Nephron progenitor cell (in vitro differentiated cells): ENCODE results near the gene GABRR2.
A peak's percentile ranks its signal among the peaks of the same experiment; 100 is the strongest.

Experiments
- DNase-seq: peaks from one replicate; pipeline ENCODE4 v3.0.0; 2021
- H3K27ac Mint-ChIP-seq: 2 replicates; pipeline ENCODE4 v1.8.0; 2021; ENCODE audit warnings: mild to moderate bottlenecking, moderate library complexity, mixed read lengths
- H3K27me3 Mint-ChIP-seq: 2 replicates; pipeline ENCODE4 v1.8.0; 2021; ENCODE audit warnings: mild to moderate bottlenecking, low read depth, mixed read lengths; ENCODE audit not compliant: poor library complexity
- H3K36me3 Mint-ChIP-seq: 2 replicates; pipeline ENCODE4 v1.8.0; 2021; ENCODE audit warnings: low read depth, mixed read lengths
- H3K4me1 Mint-ChIP-seq: 2 replicates; pipeline ENCODE4 v1.8.0; 2021; ENCODE audit warnings: mixed read lengths
- H3K4me3 Mint-ChIP-seq: 2 replicates; pipeline ENCODE4 v1.8.0; 2021; ENCODE audit warnings: mild to moderate bottlenecking, moderate library complexity, mixed read lengths
- H3K9me3 Mint-ChIP-seq: 2 replicates; pipeline ENCODE4 v1.8.0; 2021; ENCODE audit warnings: mild to moderate bottlenecking, moderate library complexity, mixed read lengths
- CTCF ChIP-seq: fragments of 200-600 bp; sonication (generic); IDR thresholded peaks from 2 replicates; pipeline ENCODE4 v1.5.0; 2021; ENCODE audit warnings: antibody characterized with exemption

GABRR2 gene

DNA sequence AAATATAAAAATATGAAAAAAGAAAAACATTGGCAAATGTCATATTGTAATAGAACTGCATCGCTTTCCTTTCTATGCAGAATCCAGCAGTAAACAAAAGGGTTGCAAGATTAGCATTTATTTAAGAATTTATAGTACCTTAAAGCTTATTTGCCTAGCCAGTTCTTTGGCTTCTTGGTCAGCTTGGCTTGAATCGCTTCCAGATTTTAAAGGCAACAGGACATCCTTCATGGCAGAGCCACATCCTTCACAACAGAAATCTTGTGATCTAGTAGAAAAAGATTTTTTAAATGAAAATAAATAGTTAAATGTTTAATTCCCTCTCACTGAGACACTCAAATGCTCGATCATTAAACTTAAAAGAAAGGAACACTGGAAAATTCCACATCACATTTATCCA lies 20.1 kb upstream of the GABRR2 start:
- DNase-seq: no peak
- no peaks in the 10 kb centered on the region for H3K9me3 Mint-ChIP-seq
- no peak for TF ChIP-seq CTCF
- H3K4me1 Mint-ChIP-seq: no peaks in the 10 kb centered on the region
- no peak overlapping the region for H3K27ac Mint-ChIP-seq
- H3K4me3 Mint-ChIP-seq: no peak overlapping the region
- H3K27me3 Mint-ChIP-seq: no peaks in the 10 kb centered on the region
- peaks cover 41% of the 10 kb centered on the region for H3K36me3 Mint-ChIP-seq

GRCh38 chr6:89330910-89331309 lies 15.8 kb upstream of the GABRR2 start:
- H3K27me3 Mint-ChIP-seq: no peaks in the 10 kb centered on the region
- H3K36me3 Mint-ChIP-seq: peaks cover 34% of the 10 kb centered on the region
- no peak overlapping the region for H3K27ac Mint-ChIP-seq
- no peaks in the 10 kb centered on the region for H3K4me1 Mint-ChIP-seq
- DNase-seq: no peak
- H3K4me3 Mint-ChIP-seq: no peak overlapping the region
- H3K9me3 Mint-ChIP-seq: no peaks in the 10 kb centered on the region
- TF ChIP-seq CTCF: no peak

- TF ChIP-seq CTCF: no peak
- DNase-seq: no peak
- Mint-ChIP-seq H3K36me3 (peaks cover 34% of the 10 kb centered on the region), H3K4me1 (no peaks in the 10 kb centered on the region), H3K27me3 (no peaks in the 10 kb centered on the region), H3K4me3 (no peak overlapping the region), H3K27ac (no peak overlapping the region), H3K9me3 (no peaks in the 10 kb centered on the region)
Measured at GRCh38 chr6:89328976-89329375, 13.9 kb upstream of the GABRR2 start.

DNA sequence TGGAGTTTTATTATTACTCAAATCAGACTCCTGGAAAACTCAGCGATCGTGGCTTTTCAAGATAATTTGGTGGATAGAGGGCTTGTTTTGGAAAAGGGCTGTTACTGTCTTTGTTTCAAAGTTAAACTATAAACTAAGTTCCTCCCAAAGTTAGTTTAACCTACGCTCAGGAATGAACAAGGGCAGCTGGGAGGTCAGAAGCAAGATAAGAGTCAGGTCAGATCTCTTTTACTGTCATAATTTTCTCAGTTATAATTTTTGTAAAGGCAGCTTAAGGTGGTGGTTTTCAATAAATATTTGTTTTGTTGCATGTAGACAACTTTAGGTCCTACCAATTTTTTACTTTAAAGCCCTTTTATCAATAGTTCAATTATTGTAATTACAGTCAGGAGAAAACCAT lies 9.2 kb upstream of the GABRR2 start:
- DNase-seq: no peak
- Mint-ChIP-seq H3K9me3 (peaks cover 26% of the 10 kb centered on the region), H3K4me3 (no peak overlapping the region), H3K36me3 (peaks cover 51% of the 10 kb centered on the region), H3K27ac (no peak overlapping the region), H3K27me3 (no peaks in the 10 kb centered on the region), H3K4me1 (peaks cover 8% of the 10 kb centered on the region)
- no peak for TF ChIP-seq CTCF

DNA sequence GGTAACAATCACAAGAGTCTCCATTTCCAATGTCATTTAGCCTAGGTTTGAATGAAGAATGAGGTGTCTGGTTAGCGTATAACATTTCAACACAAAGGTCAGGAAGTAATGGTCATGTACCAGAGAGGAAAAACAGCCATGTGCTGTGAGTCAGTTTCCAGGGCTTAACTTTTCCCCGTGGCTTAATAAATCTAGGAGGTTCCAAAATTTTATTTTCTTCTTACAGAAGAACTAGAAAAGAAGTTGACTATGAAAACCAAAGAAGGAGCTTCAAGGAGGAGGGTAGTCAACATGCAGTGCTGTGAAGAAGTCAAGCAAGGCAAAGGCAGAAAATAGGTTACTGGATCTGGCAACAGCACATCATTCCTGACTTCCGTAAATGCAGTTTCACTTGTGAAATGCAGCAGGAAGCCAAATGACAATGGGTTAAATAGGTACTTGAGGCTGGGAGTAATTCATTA lies 8.4 kb upstream of the GABRR2 start:
- peaks cover 8% of the 10 kb centered on the region for H3K4me1 Mint-ChIP-seq
- no peak for TF ChIP-seq CTCF

GRCh38 chr6:89321131-89321970 lies 6.3 kb upstream of the GABRR2 start:
- Mint-ChIP-seq H3K4me1 (peaks cover 8% of the 10 kb centered on the region), H3K4me3 (no peak overlapping the region), H3K27ac (no peak overlapping the region), H3K36me3 (peaks cover 58% of the 10 kb centered on the region), H3K27me3 (peaks cover 3% of the 10 kb centered on the region), H3K9me3 (peaks cover 34% of the 10 kb centered on the region)
- TF ChIP-seq CTCF: no peak
- no peak for DNase-seq

More for the DNA sequence above, 8.4 kb upstream of the GABRR2 start:
- peak overlapping the region; percentile 43 for H3K27ac Mint-ChIP-seq
- H3K9me3 Mint-ChIP-seq: peaks cover 28% of the 10 kb centered on the region
- H3K4me3 Mint-ChIP-seq: no peak overlapping the region
- H3K36me3 Mint-ChIP-seq: peaks cover 46% of the 10 kb centered on the region
- H3K27me3 Mint-ChIP-seq: peaks cover 3% of the 10 kb centered on the region
- no peak for DNase-seq
